SK-N-SH (cell line): ENCODE measurements around the gene BRDT. TPM values are rescaled to one million over a fixed set of nuclear protein-coding genes. Genes with fewer than 3 reads are reported as not detected.

ENCODE experiments used
- CTCF ChIA-PET: fragments of 300-600, 350-600 bp; formaldehyde crosslinking; extraction: SDS; loops from one replicate; lab custom pipeline; 2021; lab: Yijun Ruan, JAX
- POLR2A ChIA-PET: fragments of 350-600 bp; sonication (Branson Sonifier 250); formaldehyde crosslinking; extraction: SDS; loops from one replicate; lab custom pipeline; 2020; ENCODE audit warnings: antibody characterized with exemption, inconsistent platforms; lab: Yijun Ruan, JAX
- DNase-seq: peaks from one replicate; pipeline ENCODE4 v3.0.0; 2012
- H2AFZ ChIP-seq: fragments of 200-600 bp; sonication (generic); 2 replicates; pipeline ENCODE4 v1.8.1; 2016; ENCODE audit warnings: antibody characterized with exemption, mild to moderate bottlenecking, low read depth
- H3F3A ChIP-seq: fragments of 200-600 bp; sonication (generic); replicated peaks from 2 replicates; pipeline ENCODE3; 2016; ENCODE audit warnings: antibody characterized with exemption, mild to moderate bottlenecking; ENCODE audit not compliant: insufficient read depth
- H3K27ac ChIP-seq, 2 experiments: fragments of 200-500 bp in 1 of 2; fragments of 200-600 bp in 1 of 2; sonication (Bioruptor generic) in 1 of 2; sonication (generic), shearing (Covaris generic) in 1 of 2; 2 replicates each; pipeline versions ENCODE4 v1.5.1 to v1.6.1; 2014 to 2016; ENCODE audit warnings: low read depth in 2 of 2, inconsistent platforms in 1 of 2, low read length in 1 of 2, mild to moderate bottlenecking in 1 of 2, mixed read lengths in 1 of 2
- H3K27me3 ChIP-seq: fragments of 200-600 bp; sonication (generic), shearing (Covaris generic); 2 replicates; pipeline ENCODE4 v1.6.1; 2016; ENCODE audit warnings: mixed run types; ENCODE audit not compliant: insufficient read depth
- H3K36me3 ChIP-seq, 2 experiments: fragments of 200-500 bp in 1 of 2; fragments of 200-600 bp in 1 of 2; sonication (Bioruptor generic) in 1 of 2; sonication (generic) in 1 of 2; replicated peaks in 1 of 2; 2 replicates each; pipeline versions ENCODE3 to v1.5.1; 2014 to 2016; ENCODE audit warnings: low read length in 1 of 2, mild to moderate bottlenecking in 1 of 2; ENCODE audit not compliant: insufficient read depth in 2 of 2, control insufficient read depth in 1 of 2
- H3K4me1 ChIP-seq, 2 experiments: fragments of 200-500 bp in 1 of 2; fragments of 200-600 bp in 1 of 2; sonication (Bioruptor generic) in 1 of 2; sonication (generic), shearing (Covaris generic) in 1 of 2; 2 replicates each; pipeline versions ENCODE4 v1.5.1 to v1.6.1; 2014 to 2016; ENCODE audit warnings: low read depth in 1 of 2, low read length in 1 of 2, mixed run types in 1 of 2; ENCODE audit not compliant: insufficient read depth in 2 of 2, control insufficient read depth in 1 of 2
- H3K4me2 ChIP-seq: fragments of 200-600 bp; sonication (generic), shearing (Covaris generic); 2 replicates; pipeline ENCODE4 v1.6.1; 2017; ENCODE audit warnings: mixed run types
- H3K4me3 ChIP-seq, 2 experiments: fragments of 200-500 bp in 1 of 2; fragments of 200-600 bp in 1 of 2; sonication (Bioruptor generic) in 1 of 2; sonication (generic), shearing (Covaris generic) in 1 of 2; 2 replicates each; pipeline versions ENCODE4 v1.5.1 to v1.8.1; 2014 to 2016; ENCODE audit warnings: low read depth in 2 of 2, inconsistent platforms in 1 of 2, low read length in 1 of 2, mild to moderate bottlenecking in 1 of 2, mixed read lengths in 1 of 2, moderate library complexity in 1 of 2
- H3K79me2 ChIP-seq: fragments of 200-600 bp; sonication (generic); 2 replicates; pipeline ENCODE4 v1.8.1; 2017; ENCODE audit warnings: mild to moderate bottlenecking; ENCODE audit not compliant: insufficient read depth
- H3K9ac ChIP-seq: fragments of 200-600 bp; sonication (generic); 2 replicates; pipeline ENCODE4 v1.6.1; 2017; ENCODE audit warnings: mixed run types
- H3K9me2 ChIP-seq: fragments of 200-600 bp; sonication (generic); 2 replicates; pipeline ENCODE4 v1.6.1; 2017; ENCODE audit warnings: mixed run types
- H3K9me3 ChIP-seq: fragments of 200-600 bp; sonication (generic); 2 replicates; pipeline ENCODE4 v1.6.1; 2017; ENCODE audit warnings: mixed run types, mild to moderate bottlenecking, moderate library complexity
- H4K20me1 ChIP-seq: fragments of 200-600 bp; sonication (generic); 2 replicates; pipeline ENCODE4 v1.6.1; 2017; ENCODE audit warnings: mild to moderate bottlenecking, mixed run types; ENCODE audit not compliant: insufficient read depth
- CHD2 ChIP-seq: fragments of 150-350 bp; IDR thresholded peaks from 2 replicates; pipeline ENCODE4 v1.6.1; 2018; ENCODE audit warnings: low read length; ENCODE audit not compliant: partially characterized antibody
- EZH2phosphoT487 ChIP-seq: fragments of 200-600 bp; sonication (generic); IDR thresholded peaks from 2 replicates; pipeline ENCODE4 v1.6.1; 2017; ENCODE audit warnings: low read depth, mixed run types, mild to moderate bottlenecking, antibody characterized with exemption, moderate library complexity, borderline replicate concordance
- FOSL2 ChIP-seq: IDR thresholded peaks from 2 replicates; pipeline ENCODE4 v1.4.0; 2012; ENCODE audit warnings: low read depth, mild to moderate bottlenecking, moderate library complexity, borderline replicate concordance
- FOXJ3 ChIP-seq: sonication (generic); formaldehyde crosslinking; IDR thresholded peaks from 2 replicates; pipeline ENCODE4 v1.5.1; 2020; ENCODE audit warnings: mild to moderate bottlenecking, missing genetic modification reagents
- GABPA ChIP-seq: IDR thresholded peaks from 2 replicates; pipeline ENCODE4 v1.4.0; 2012; ENCODE audit warnings: low read depth, mild to moderate bottlenecking
- JUND ChIP-seq: IDR thresholded peaks from 2 replicates; pipeline ENCODE4 v1.4.0; 2012
- MAX ChIP-seq: IDR thresholded peaks from 2 replicates; pipeline ENCODE4 v1.4.0; 2012; ENCODE audit warnings: low read depth
- MXI1 ChIP-seq: IDR thresholded peaks from 2 replicates; pipeline ENCODE4 v1.6.1; 2012; ENCODE audit warnings: mild to moderate bottlenecking, low read depth, low read length, improper control_type of control experiment
- POLR2AphosphoS5 ChIP-seq: IDR thresholded peaks from 2 replicates; pipeline ENCODE4 v1.6.1; 2012; ENCODE audit warnings: low read depth, low read length
- REST ChIP-seq: IDR thresholded peaks from 2 replicates; pipeline ENCODE4 v1.6.1; 2012; ENCODE audit warnings: mild to moderate bottlenecking, low read depth, low read length, moderate library complexity
- TAF1 ChIP-seq: IDR thresholded peaks from 2 replicates; pipeline ENCODE4 v1.6.1; 2012; ENCODE audit warnings: low read depth, mild to moderate bottlenecking, low read length, moderate library complexity, borderline replicate concordance
- TEAD4 ChIP-seq: IDR thresholded peaks from 2 replicates; pipeline ENCODE4 v1.4.0; 2012; ENCODE audit warnings: mild to moderate bottlenecking, borderline replicate concordance; ENCODE audit not compliant: insufficient read depth
- USF1 ChIP-seq: IDR thresholded peaks from 2 replicates; pipeline ENCODE4 v1.4.0; 2012; ENCODE audit warnings: low read depth, borderline replicate concordance
- YY1 ChIP-seq: IDR thresholded peaks from 2 replicates; pipeline ENCODE4 v1.4.0; 2012; ENCODE audit warnings: low read depth, mild to moderate bottlenecking
- WGBS: methylation state at CpG from one replicate; pipeline ENCODE4 v1.1.6; 2017; ENCODE audit warnings: low lambda C conversion rate; 5-methylcytosine and 5-hydroxymethylcytosine counted together
- polyA plus RNA-seq, 3 experiments: library from polyadenylated mRNA; depleted of rRNA; stranded (reverse); fragments of >200 nt; gene quantifications; 2 replicates each; pipeline ENCODE4 v1.2.3, GENCODE V29; 2012

Gene BRDT
- polyA plus RNA-seq, 1 of the 3 experiments (the other 2 are of a cell fraction) = not detected

- no peaks in the 10 kb centered on the region for H3F3A ChIP-seq
- no peak overlapping the region for H3K9ac ChIP-seq
- CTCF ChIA-PET = interaction anchor here (1.1 to 1.7 kb wide), 3 partner anchors 20 to 253 kb away, joined by 4 to 5 read pairs (median 5); no protein-coding TSS in a partner anchor
- H3K9me2 ChIP-seq = no peaks in the 10 kb centered on the region
- H3K4me3 ChIP-seq = no peak overlapping the region
- POLR2A ChIA-PET = no interaction called here
- DNase-seq = no peak
- no peaks in the 10 kb centered on the region for H3K79me2 ChIP-seq
- no peaks in the 10 kb centered on the region; a peak in 1 of 4 replicates for H3K4me1 ChIP-seq
- TF ChIP-seq REST = no peak
- no peak for TF ChIP-seq FOXJ3 (CRISPR knock-in tag)
- TF ChIP-seq TEAD4 = no peak
- TF ChIP-seq USF1 = no peak
- TF ChIP-seq TAF1 = no peak
- no peak for TF ChIP-seq YY1
- no peak for TF ChIP-seq CHD2
- no peak for TF ChIP-seq MXI1
- no peak overlapping the region for H3K4me2 ChIP-seq
- H3K36me3 ChIP-seq = no peaks in the 10 kb centered on the region
- H3K27me3 ChIP-seq = peaks cover 5% of the 10 kb centered on the region; the same call in 1 of the 2 replicates
- no peaks in the 10 kb centered on the region for H4K20me1 ChIP-seq
- H2AFZ ChIP-seq = no peak overlapping the region
- no peak overlapping the region for H3K27ac ChIP-seq
- WGBS = 46% methylated on average over 2 of the region's 2 CpGs
- H3K9me3 ChIP-seq = no peaks in the 10 kb centered on the region
Observed at GRCh38 chr1:92038695-92039346, 89.6 kb downstream of the BRDT start.

- Histone ChIP-seq H3K27me3 (peaks cover 5% of the 10 kb centered on the region; the same call in 1 of the 2 replicates), H3K79me2 (no peaks in the 10 kb centered on the region), H3K4me1 (no peaks in the 10 kb centered on the region; a peak in 1 of 4 replicates), H4K20me1 (no peaks in the 10 kb centered on the region), H3K4me2 (no peak overlapping the region), H3K9ac (no peak overlapping the region), H2AFZ (no peak overlapping the region), H3K9me3 (no peaks in the 10 kb centered on the region), H3K36me3 (no peaks in the 10 kb centered on the region), H3K9me2 (no peaks in the 10 kb centered on the region), H3K4me3 (no peak overlapping the region), H3F3A (no peaks in the 10 kb centered on the region), H3K27ac (no peak overlapping the region)
- POLR2A ChIA-PET = no interaction called here
- CTCF ChIA-PET = interaction anchor here (1.8 kb wide), 1 partner anchor 44 kb away, joined by 6 read pairs; no protein-coding TSS in a partner anchor
- TF ChIP-seq JUND = no peak
- TF ChIP-seq GABPA = no peak
- no peak for TF ChIP-seq FOSL2
- TF ChIP-seq EZH2phosphoT487 = no peak
- TF ChIP-seq POLR2AphosphoS5 = no peak
- no peak for TF ChIP-seq MXI1
- no peak for TF ChIP-seq MAX
- 14% methylated on average over 1 of the region's 1 CpG for WGBS
- no peak for DNase-seq
Observed at GRCh38 chr1:92040971-92041370, 91.8 kb downstream of the BRDT start.
